H9 (cell line): Measurements from ENCODE around the gene ASAP3. TPM values are rescaled to one million over a fixed set of nuclear protein-coding genes. Genes with fewer than 3 reads are reported as not detected.

Source experiments
- DNase-seq: peaks from one replicate; pipeline ENCODE4 v3.0.0-alpha.2; 2017
- H2AFZ ChIP-seq: one replicate; pipeline ENCODE4 v1.6.1; 2013; ENCODE audit warnings: mild to moderate bottlenecking, low read length, control low read depth, moderate library complexity
- H2AK5ac ChIP-seq: 2 replicates; pipeline ENCODE4 v1.6.1; 2013; ENCODE audit warnings: low read length, control low read depth, mixed read lengths; ENCODE audit not compliant: insufficient read length
- H2BK120ac ChIP-seq: one replicate; pipeline ENCODE4 v1.6.1; 2013; ENCODE audit warnings: low read depth, mild to moderate bottlenecking, low read length, control low read depth, inconsistent platforms; ENCODE audit not compliant: poor library complexity, severe bottlenecking
- H2BK12ac ChIP-seq: 2 replicates; pipeline ENCODE4 v1.6.1; 2013; ENCODE audit warnings: low read length, control low read depth, mixed read lengths, low read depth; ENCODE audit not compliant: insufficient read length
- H2BK15ac ChIP-seq: 2 replicates; pipeline ENCODE4 v1.6.1; 2013; ENCODE audit warnings: low read depth, low read length, control low read depth
- H2BK20ac ChIP-seq: one replicate; pipeline ENCODE4 v1.6.1; 2013; ENCODE audit warnings: low read depth, mild to moderate bottlenecking, low read length, control low read depth, inconsistent platforms; ENCODE audit not compliant: poor library complexity, severe bottlenecking
- H2BK5ac ChIP-seq: 2 replicates; pipeline ENCODE4 v1.6.1; 2013; ENCODE audit warnings: low read length, control low read depth, mixed read lengths; ENCODE audit not compliant: insufficient read length
- H3K14ac ChIP-seq: 2 replicates; pipeline ENCODE4 v1.6.1; 2013; ENCODE audit warnings: low read length, control low read depth; ENCODE audit not compliant: insufficient read depth
- H3K18ac ChIP-seq: 2 replicates; pipeline ENCODE4 v1.6.1; 2013; ENCODE audit warnings: low read depth, mild to moderate bottlenecking, mixed read lengths, low read length, control low read depth; ENCODE audit not compliant: insufficient read length
- H3K23ac ChIP-seq: 2 replicates; pipeline ENCODE4 v1.6.1; 2013; ENCODE audit warnings: low read length, control low read depth, mixed read lengths, low read depth; ENCODE audit not compliant: insufficient read length
- H3K23me2 ChIP-seq: 2 replicates; pipeline ENCODE4 v1.6.1; 2013; ENCODE audit warnings: low read depth, mild to moderate bottlenecking, mixed read lengths, low read length, control low read depth; ENCODE audit not compliant: insufficient read length, poor library complexity, severe bottlenecking
- H3K27ac ChIP-seq: 2 replicates; pipeline ENCODE4 v1.5.1; 2013; ENCODE audit warnings: low read length, control low read depth, mixed read lengths, low read depth; ENCODE audit not compliant: insufficient read length
- H3K27me3 ChIP-seq: 2 replicates; pipeline ENCODE4 v1.6.1; 2013; ENCODE audit warnings: low read length, control low read depth, inconsistent platforms; ENCODE audit not compliant: insufficient read depth
- H3K4ac ChIP-seq: 2 replicates; pipeline ENCODE4 v1.6.1; 2013; ENCODE audit warnings: low read depth, mild to moderate bottlenecking, control low read depth, inconsistent platforms, low read length, moderate library complexity
- H3K4me1 ChIP-seq: 2 replicates; pipeline ENCODE4 v1.6.1; 2013; ENCODE audit warnings: low read length, control low read depth, inconsistent platforms; ENCODE audit not compliant: insufficient read depth
- H3K4me2 ChIP-seq: 2 replicates; pipeline ENCODE4 v1.6.1; 2013; ENCODE audit warnings: low read length, control low read depth, mixed read lengths; ENCODE audit not compliant: insufficient read length, insufficient read depth
- H3K56ac ChIP-seq: 2 replicates; pipeline ENCODE4 v1.6.1; 2013; ENCODE audit warnings: low read depth, mild to moderate bottlenecking, mixed read lengths, low read length, control low read depth; ENCODE audit not compliant: insufficient read length
- H3K79me1 ChIP-seq: 2 replicates; pipeline ENCODE4 v1.6.1; 2013; ENCODE audit warnings: low read depth, mild to moderate bottlenecking, moderate library complexity, low read length, control low read depth, inconsistent platforms; ENCODE audit not compliant: insufficient read depth, poor library complexity, severe bottlenecking
- H3K79me2 ChIP-seq: 2 replicates; pipeline ENCODE4 v1.6.1; 2013; ENCODE audit warnings: low read length, control low read depth, inconsistent platforms; ENCODE audit not compliant: insufficient read depth
- H3K9ac ChIP-seq: 2 replicates; pipeline ENCODE4 v1.6.1; 2013; ENCODE audit warnings: low read length, control low read depth, mixed read lengths; ENCODE audit not compliant: insufficient read length; ENCODE audit errors: extremely low read depth
- H3K9me3 ChIP-seq: one replicate; pipeline ENCODE4 v1.6.1; 2013; ENCODE audit warnings: low read depth, low read length, inconsistent platforms; ENCODE audit not compliant: control insufficient read depth
- H3T11ph ChIP-seq: one replicate; pipeline ENCODE4 v1.6.1; 2013; ENCODE audit warnings: mild to moderate bottlenecking, low read length, control low read depth, inconsistent platforms
- H4K20me1 ChIP-seq: one replicate; pipeline ENCODE4 v1.6.1; 2013; ENCODE audit not compliant: control insufficient read depth, insufficient read length, insufficient read depth
- H4K5ac ChIP-seq: 2 replicates; pipeline ENCODE4 v1.6.1; 2013; ENCODE audit warnings: low read depth, mild to moderate bottlenecking, mixed read lengths, low read length, control low read depth; ENCODE audit not compliant: insufficient read length
- H4K8ac ChIP-seq: replicated peaks from 2 replicates; pipeline ENCODE4 v1.6.1; 2013; ENCODE audit warnings: low read length, control low read depth, mixed read lengths, low read depth; ENCODE audit not compliant: insufficient read length
- H4K91ac ChIP-seq: 2 replicates; pipeline ENCODE4 v1.6.1; 2013; ENCODE audit warnings: low read depth, mild to moderate bottlenecking, moderate library complexity, mixed read lengths, low read length, control low read depth; ENCODE audit not compliant: insufficient read length
- H3K27ac Mint-ChIP-seq, 3 experiments: 2 replicates in 2 of 3; 3 replicates in 1 of 3; pipeline ENCODE4 v1.8.0; 2020 to 2021; ENCODE audit warnings: mixed read lengths in 3 of 3, mild to moderate bottlenecking in 1 of 3, moderate library complexity in 1 of 3
- H3K27me3 Mint-ChIP-seq: 2 replicates; pipeline ENCODE4 v1.8.0; 2021; ENCODE audit warnings: low read depth, mild to moderate bottlenecking, moderate library complexity, mixed read lengths
- H3K36me3 Mint-ChIP-seq, 3 experiments: 2 replicates in 2 of 3; 3 replicates in 1 of 3; pipeline ENCODE4 v1.8.0; 2020 to 2021; ENCODE audit warnings: low read depth in 3 of 3, mixed read lengths in 3 of 3; ENCODE audit not compliant: insufficient read depth in 1 of 3
- H3K4me1 Mint-ChIP-seq, 2 experiments: 2 replicates each; pipeline ENCODE4 v1.8.0; 2020; ENCODE audit warnings: mixed read lengths in 2 of 2
- H3K4me3 Mint-ChIP-seq, 2 experiments: 2 replicates in 1 of 2; 3 replicates in 1 of 2; pipeline ENCODE4 v1.8.0; 2020 to 2021; ENCODE audit warnings: mild to moderate bottlenecking in 2 of 2, mixed read lengths in 2 of 2, moderate library complexity in 1 of 2
- H3K9me3 Mint-ChIP-seq, 2 experiments: 2 replicates in 1 of 2; 3 replicates in 1 of 2; pipeline ENCODE4 v1.8.0; 2020; ENCODE audit warnings: mild to moderate bottlenecking in 2 of 2, mixed read lengths in 2 of 2, moderate library complexity in 1 of 2
- WGBS: extraction: QIAGEN DNeasy Blood & Tissue Kit; methylation state at CpG from one replicate; pipeline ENCODE4 v1.1.7; 2013; ENCODE audit warnings: missing lambda C conversion rate, low lambda C conversion rate, mixed read lengths; ENCODE audit not compliant: insufficient read length; ENCODE audit errors: extremely low coverage; 5-methylcytosine and 5-hydroxymethylcytosine counted together
- total RNA-seq: library from RNA; stranded (reverse); gene quantifications from 2 replicates; pipeline ENCODE4 v1.2.1, GENCODE V29; 2021
- TF ChIP-seq, protein P1 (sequence below): fragments of 200-600 bp; sonication (generic); conservative IDR thresholded peaks from 3 replicates; pipeline ENCODE4 v1.8.0; 2021; ENCODE audit warnings: antibody characterized with exemption, mild to moderate bottlenecking

ASAP3 gene
- total RNA-seq, 1 experiment from 2014 or later: 26.7 TPM

DNA sequence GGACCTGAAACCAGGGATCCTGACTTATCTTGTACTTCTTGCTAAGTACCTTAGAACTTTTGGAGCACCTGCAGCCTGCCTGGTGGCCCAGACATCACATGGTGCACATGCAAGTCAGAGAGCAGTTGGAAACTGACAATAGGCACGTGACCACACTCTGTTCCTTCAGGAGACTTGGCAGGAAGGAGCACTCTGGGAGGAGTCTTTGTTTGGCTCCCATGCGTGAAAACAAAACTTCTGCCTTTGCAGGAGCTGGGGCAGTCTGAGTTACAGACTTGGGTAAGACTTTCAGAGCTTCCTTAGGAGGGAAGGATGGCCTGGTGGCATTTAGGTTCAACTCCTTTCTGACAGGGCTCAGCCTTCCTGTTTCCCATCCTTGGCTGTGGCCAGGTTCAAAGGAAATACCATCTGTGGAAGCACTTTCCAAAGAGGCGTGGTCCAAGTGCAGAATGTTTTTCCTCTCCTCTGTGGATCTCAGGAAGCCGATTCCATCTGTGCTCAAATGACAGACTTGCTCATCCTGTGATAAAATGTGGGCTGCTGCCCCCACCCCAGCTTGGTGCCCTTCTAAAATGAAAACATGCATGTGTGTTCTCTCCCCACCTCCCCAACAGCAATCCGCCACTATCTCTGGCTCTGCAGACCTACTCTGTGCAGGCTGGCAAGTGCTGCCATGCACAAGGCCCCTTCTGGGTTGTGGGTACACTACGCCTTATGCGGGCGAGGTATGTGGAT is 100.2 kb downstream of the ASAP3 start:
- no peak for DNase-seq
- Histone ChIP-seq H3K79me2 (no peaks in the 10 kb centered on the region), H2BK5ac (no peak overlapping the region), H3K79me1 (no peaks in the 10 kb centered on the region), H4K91ac (no peak overlapping the region), H3K4me2 (no peak overlapping the region), H4K20me1 (no peaks in the 10 kb centered on the region), H3K9me3 (no peaks in the 10 kb centered on the region), H3K56ac (no peak overlapping the region), H3K14ac (no peak overlapping the region), H4K5ac (no peak overlapping the region), H2BK20ac (no peak overlapping the region), H3K9ac (no peak overlapping the region), H2BK120ac (no peak overlapping the region), H4K8ac (no peak overlapping the region), H3K27me3 (peaks cover 34% of the 10 kb centered on the region), H3K23me2 (no peaks in the 10 kb centered on the region), H3K27ac (no peak overlapping the region), H2AK5ac (no peak overlapping the region), H2BK12ac (no peak overlapping the region), H3K18ac (no peak overlapping the region), H3T11ph (no peak overlapping the region), H2BK15ac (no peak overlapping the region), H3K4me1 (no peaks in the 10 kb centered on the region), H3K23ac (no peak overlapping the region), H2AFZ (no peak overlapping the region), H3K4ac (no peak overlapping the region)
- WGBS: no CpG with 5 or more reads among the region's 8 CpGs
- H3K9me3 Mint-ChIP-seq: no peaks in the 10 kb centered on the region
- H3K27me3 Mint-ChIP-seq: no peaks in the 10 kb centered on the region
- no peak overlapping the region for H3K4me3 Mint-ChIP-seq
- no peaks in the 10 kb centered on the region for H3K36me3 Mint-ChIP-seq
- TF ChIP-seq, protein P1, sequence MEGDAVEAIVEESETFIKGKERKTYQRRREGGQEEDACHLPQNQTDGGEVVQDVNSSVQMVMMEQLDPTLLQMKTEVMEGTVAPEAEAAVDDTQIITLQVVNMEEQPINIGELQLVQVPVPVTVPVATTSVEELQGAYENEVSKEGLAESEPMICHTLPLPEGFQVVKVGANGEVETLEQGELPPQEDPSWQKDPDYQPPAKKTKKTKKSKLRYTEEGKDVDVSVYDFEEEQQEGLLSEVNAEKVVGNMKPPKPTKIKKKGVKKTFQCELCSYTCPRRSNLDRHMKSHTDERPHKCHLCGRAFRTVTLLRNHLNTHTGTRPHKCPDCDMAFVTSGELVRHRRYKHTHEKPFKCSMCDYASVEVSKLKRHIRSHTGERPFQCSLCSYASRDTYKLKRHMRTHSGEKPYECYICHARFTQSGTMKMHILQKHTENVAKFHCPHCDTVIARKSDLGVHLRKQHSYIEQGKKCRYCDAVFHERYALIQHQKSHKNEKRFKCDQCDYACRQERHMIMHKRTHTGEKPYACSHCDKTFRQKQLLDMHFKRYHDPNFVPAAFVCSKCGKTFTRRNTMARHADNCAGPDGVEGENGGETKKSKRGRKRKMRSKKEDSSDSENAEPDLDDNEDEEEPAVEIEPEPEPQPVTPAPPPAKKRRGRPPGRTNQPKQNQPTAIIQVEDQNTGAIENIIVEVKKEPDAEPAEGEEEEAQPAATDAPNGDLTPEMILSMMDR: no peak
- H3K27ac Mint-ChIP-seq: no peak overlapping the region
- no peaks in the 10 kb centered on the region for H3K4me1 Mint-ChIP-seq
